PC-3 (cell line): ENCODE data around the gene CCDC87.

Experiments
- EZH2 ChIP-seq: fragments of 300-600 bp; sonication (generic); IDR thresholded peaks from one replicate; pipeline ENCODE4 v1.6.1; 2017; ENCODE audit warnings: antibody characterized with exemption, mild to moderate bottlenecking, low read length; ENCODE audit not compliant: unreplicated experiment
- EZH2phosphoT487 ChIP-seq: fragments of 300-600 bp; sonication (generic); IDR thresholded peaks from 2 replicates; pipeline ENCODE4 v1.6.1; 2018; ENCODE audit warnings: mild to moderate bottlenecking, antibody characterized with exemption, low read length, borderline replicate concordance
- TF ChIP-seq, protein P1 (sequence below): fragments of 300-600 bp; sonication (generic); conservative IDR thresholded peaks from 2 replicates; pipeline ENCODE4 v1.5.1; 2017; ENCODE audit warnings: antibody characterized with exemption, low read depth, mild to moderate bottlenecking, low read length

DNA sequence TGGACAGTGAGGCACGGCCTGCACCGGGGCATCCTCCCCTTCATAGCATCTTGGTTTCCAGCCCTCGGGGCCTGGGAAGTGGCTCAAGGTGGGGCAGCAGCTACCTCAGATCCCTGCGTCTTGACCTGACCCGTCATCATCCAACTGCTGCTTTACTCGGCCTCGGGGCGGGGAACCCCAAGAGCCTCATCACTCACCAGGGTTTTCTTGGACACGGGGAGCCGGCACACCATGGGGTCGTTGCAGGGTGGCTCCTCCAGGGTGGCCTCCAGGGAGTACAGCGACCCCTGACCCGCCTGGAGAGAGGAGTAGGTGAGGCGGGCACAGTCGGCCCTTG, 25.1 kb downstream of the CCDC87 start:
- TF ChIP-seq EZH2 (no peak), EZH2phosphoT487 (no peak)
- TF ChIP-seq, protein P1, sequence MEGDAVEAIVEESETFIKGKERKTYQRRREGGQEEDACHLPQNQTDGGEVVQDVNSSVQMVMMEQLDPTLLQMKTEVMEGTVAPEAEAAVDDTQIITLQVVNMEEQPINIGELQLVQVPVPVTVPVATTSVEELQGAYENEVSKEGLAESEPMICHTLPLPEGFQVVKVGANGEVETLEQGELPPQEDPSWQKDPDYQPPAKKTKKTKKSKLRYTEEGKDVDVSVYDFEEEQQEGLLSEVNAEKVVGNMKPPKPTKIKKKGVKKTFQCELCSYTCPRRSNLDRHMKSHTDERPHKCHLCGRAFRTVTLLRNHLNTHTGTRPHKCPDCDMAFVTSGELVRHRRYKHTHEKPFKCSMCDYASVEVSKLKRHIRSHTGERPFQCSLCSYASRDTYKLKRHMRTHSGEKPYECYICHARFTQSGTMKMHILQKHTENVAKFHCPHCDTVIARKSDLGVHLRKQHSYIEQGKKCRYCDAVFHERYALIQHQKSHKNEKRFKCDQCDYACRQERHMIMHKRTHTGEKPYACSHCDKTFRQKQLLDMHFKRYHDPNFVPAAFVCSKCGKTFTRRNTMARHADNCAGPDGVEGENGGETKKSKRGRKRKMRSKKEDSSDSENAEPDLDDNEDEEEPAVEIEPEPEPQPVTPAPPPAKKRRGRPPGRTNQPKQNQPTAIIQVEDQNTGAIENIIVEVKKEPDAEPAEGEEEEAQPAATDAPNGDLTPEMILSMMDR: no peak
